ENCODE data around the gene SMDT1. TPM values are rescaled to one million over a fixed set of nuclear protein-coding genes. Genes with fewer than 3 reads are reported as not detected.
"Not testable (repeated sequence)": the region's sequence is repeated elsewhere in the genome, so short reads cannot be mapped to it uniquely, and the experiment has no call there.

SMDT1 gene
- total and polyA plus RNA-seq, 2 of the 4 experiments (the other 2 are of a cell fraction): 2.3 to 15.7 TPM

- dilution Hi-C loops (cut with HindIII; ENCODE audit: low sequenced_read_pairs, unreplicated experiment) (no loop called here), intact Hi-C loops (cut with micrococcal nuclease) (no loop called here), in situ Hi-C loops (cut with MboI; ENCODE audit: low sequenced_read_pairs) (no loop called here)
- Histone ChIP-seq H2BK5ac (ENCODE audit: low read depth, low read length, poor library complexity, severe bottlenecking) (no peak overlapping the region), H3K56ac (ENCODE audit: extremely low read depth, insufficient read depth, low read length) (no peak overlapping the region), H4K91ac (ENCODE audit: insufficient read depth, low read depth, low read length) (no peak overlapping the region), H3K4me2 (ENCODE audit: low read depth, low read length) (no peak overlapping the region), H4K8ac (ENCODE audit: low read depth in 2 of 2, low read length in 2 of 2) (no peak overlapping the region), H2AK9ac (replicated peaks; ENCODE audit: low read depth, low read length, poor library complexity) (no peak overlapping the region), H3K79me1 (ENCODE audit: low read depth in 1 of 2, low read length in 2 of 2) (no peaks in the 10 kb centered on the region), H3K23ac (ENCODE audit: low read depth, low read length) (no peak overlapping the region), H2BK20ac (ENCODE audit: low read depth, low read length) (no peak overlapping the region), H2AFZ (replicated peaks; ENCODE audit: low read length, poor library complexity) (no peak overlapping the region), H3K27me3 (ENCODE audit: control insufficient read depth, insufficient read depth, low read length) (no peaks in the 10 kb centered on the region), H3K4me1 (ENCODE audit: control insufficient read depth, insufficient read depth, low read length) (peaks cover 2% of the 10 kb centered on the region; the same call in 1 of the 2 replicates), H2AK5ac (ENCODE audit: low read depth, low read length) (no peak overlapping the region), H4K5ac (ENCODE audit: low read depth, low read length) (no peak overlapping the region), H3K27ac (ENCODE audit: insufficient read depth, low read length) (no peak overlapping the region), H4K20me1 (ENCODE audit: insufficient read depth, low read length) (no peaks in the 10 kb centered on the region), H3K18ac (ENCODE audit: low read depth, low read length) (no peak overlapping the region), H3K36me3 (ENCODE audit: control insufficient read depth, insufficient read depth, low read length) (no peaks in the 10 kb centered on the region), H3K4ac (ENCODE audit: low read depth, low read length) (no peak overlapping the region), H2BK15ac (ENCODE audit: low read depth, low read length) (no peak overlapping the region), H3K9me3 (ENCODE audit: control insufficient read depth, insufficient read depth, low read length) (peaks cover 13% of the 10 kb centered on the region), H3K14ac (replicated peaks; ENCODE audit: low read depth, low read length) (no peak overlapping the region), H3K4me3 (ENCODE audit: insufficient read depth, low read depth, low read length) (no peak overlapping the region), H3K9me1 (ENCODE audit: insufficient read depth, low read length) (no peaks in the 10 kb centered on the region), H3K9ac (ENCODE audit: low read depth, low read length) (no peak overlapping the region), H2BK120ac (ENCODE audit: low read depth, low read length) (no peak overlapping the region)
- ATAC-seq (ENCODE audit: low read depth) (peak; percentile 42), DNase-seq (peak; percentile 4)
- ChIA-PET CTCF (interaction anchor here (1.5 kb wide), 1 partner anchor 13 kb away, joined by 4 read pairs; no protein-coding TSS in a partner anchor), POLR2A (ENCODE audit: unreplicated experiment) (no interaction called here)
- BruUV-seq (replicated peaks): no TSS peak
- TF ChIP-seq SMC3 (IDR thresholded peaks at IDR 0.05; ENCODE audit: low read depth, low read length) (no peak), FOS (IDR thresholded peaks at IDR 0.05; ENCODE audit: low read depth, low read length) (no peak), BHLHE40 (IDR thresholded peaks at IDR 0.05; ENCODE audit: low read depth, low read length) (no peak)
- 40% methylated on average over 2 of the region's 4 CpGs; no CpG with 5 or more reads in 1 of the 2 experiments for WGBS, 2 experiments (ENCODE audit: extremely low coverage in 2 of 2, insufficient read length in 1 of 2)
These were observed 37.4 kb downstream of the SMDT1 start for GRCh38 chr22:42116848-42117424.

- H3K36me3 ChIP-seq (ENCODE audit: control insufficient read depth, insufficient read depth, low read length); H2BK20ac ChIP-seq (ENCODE audit: low read depth, low read length); dilution Hi-C loops (cut with HindIII; ENCODE audit: low sequenced_read_pairs, unreplicated experiment); H4K8ac ChIP-seq (ENCODE audit: low read depth in 2 of 2, low read length in 2 of 2); H3K14ac ChIP-seq (replicated peaks; ENCODE audit: low read depth, low read length); H4K20me1 ChIP-seq (ENCODE audit: insufficient read depth, low read length); H2BK5ac ChIP-seq (ENCODE audit: low read depth, low read length, poor library complexity, severe bottlenecking); ATAC-seq (ENCODE audit: low read depth); H2BK15ac ChIP-seq (ENCODE audit: low read depth, low read length); H3K56ac ChIP-seq (ENCODE audit: extremely low read depth, insufficient read depth, low read length); H3K23ac ChIP-seq (ENCODE audit: low read depth, low read length); H3K9me3 ChIP-seq (ENCODE audit: control insufficient read depth, insufficient read depth, low read length); H2AK9ac ChIP-seq (replicated peaks; ENCODE audit: low read depth, low read length, poor library complexity); H2BK120ac ChIP-seq (ENCODE audit: low read depth, low read length); H3K4me3 ChIP-seq (ENCODE audit: insufficient read depth, low read depth, low read length); intact Hi-C loops (cut with micrococcal nuclease); DNase-seq; H3K9ac ChIP-seq (ENCODE audit: low read depth, low read length); H3K18ac ChIP-seq (ENCODE audit: low read depth, low read length); H3K4me2 ChIP-seq (ENCODE audit: low read depth, low read length); H3K4me1 ChIP-seq (ENCODE audit: control insufficient read depth, insufficient read depth, low read length); BruUV-seq (replicated peaks); H3K27ac ChIP-seq (ENCODE audit: insufficient read depth, low read length); H3K79me1 ChIP-seq (ENCODE audit: low read depth in 1 of 2, low read length in 2 of 2); H4K5ac ChIP-seq (ENCODE audit: low read depth, low read length); POLR2A ChIA-PET (ENCODE audit: unreplicated experiment); H3K4ac ChIP-seq (ENCODE audit: low read depth, low read length); H2AFZ ChIP-seq (replicated peaks; ENCODE audit: low read length, poor library complexity); in situ Hi-C loops (cut with MboI; ENCODE audit: low sequenced_read_pairs); H3K27me3 ChIP-seq (ENCODE audit: control insufficient read depth, insufficient read depth, low read length); CTCF ChIA-PET; H3K9me1 ChIP-seq (ENCODE audit: insufficient read depth, low read length); H4K91ac ChIP-seq (ENCODE audit: insufficient read depth, low read depth, low read length); H2AK5ac ChIP-seq (ENCODE audit: low read depth, low read length): not testable (repeated sequence)
- WGBS, 2 experiments (ENCODE audit: extremely low coverage in 2 of 2, insufficient read length in 1 of 2): 75% methylated on average over 1 of the region's 15 CpGs; no CpG with 5 or more reads in 1 of the 2 experiments
These were observed 40.9 kb downstream of the SMDT1 start for GRCh38 chr22:42120231-42121021.
